ENCODE results near the gene ATP1A1.

The ATP1A1 gene

GRCh38 chr1:116403496-116404136, 30.6 kb downstream of the ATP1A1 start:
- no peak overlapping the region for H2BK12ac ChIP-seq (ENCODE audit: low read length)
- H3K4me3 ChIP-seq (ENCODE audit: low read length in 2 of 2): no peak overlapping the region
- H2BK5ac ChIP-seq (ENCODE audit: low read length): no peak overlapping the region
- H3K4me1 ChIP-seq (ENCODE audit: control insufficient read depth in 2 of 2, insufficient read depth in 1 of 2, low read depth in 1 of 2, low read length in 2 of 2): no peaks in the 10 kb centered on the region
- no peak overlapping the region for H3K4me2 ChIP-seq (ENCODE audit: insufficient read depth, low read length, poor library complexity, severe bottlenecking)
- H3K36me3 ChIP-seq (replicated peaks in 1 of 2; ENCODE audit: control insufficient read depth in 2 of 2, insufficient read depth in 2 of 2, low read length in 2 of 2): peaks cover 67 to 96% of the 10 kb centered on the region in 2 donors
- H3K79me1 ChIP-seq (ENCODE audit: low read depth, low read length): no peaks in the 10 kb centered on the region
- H2BK120ac ChIP-seq (ENCODE audit: low read depth, low read length): no peak overlapping the region
- H3K27ac ChIP-seq (replicated peaks; ENCODE audit: low read length): no peak overlapping the region
- H2AFZ ChIP-seq (ENCODE audit: low read length): no peak overlapping the region
- WGBS, 2 donors (ENCODE audit: extremely low coverage in 2 of 2, insufficient read length in 2 of 2, insufficient replicate concordance in 1 of 2): no CpG with 5 or more reads among the region's 7 CpGs
- H3K4ac ChIP-seq (ENCODE audit: low read length): no peak overlapping the region
- H2AK5ac ChIP-seq (ENCODE audit: low read depth, low read length): no peak overlapping the region
- no peak overlapping the region for H3K23ac ChIP-seq (ENCODE audit: low read depth, low read length, poor library complexity)
- no peaks in the 10 kb centered on the region for H3K27me3 ChIP-seq (ENCODE audit: control insufficient read depth in 3 of 3, insufficient read depth in 3 of 3, low read depth in 1 of 3, low read length in 3 of 3)
- no peak overlapping the region for H4K91ac ChIP-seq (ENCODE audit: low read depth, low read length, poor library complexity)
- no peak overlapping the region for H3K18ac ChIP-seq (ENCODE audit: low read length)
- DNase-seq (ENCODE audit: low spot score): no peak
- no peak overlapping the region for H4K8ac ChIP-seq (ENCODE audit: low read depth, low read length)
- H3K9ac ChIP-seq (ENCODE audit: low read depth, low read length, poor library complexity): no peak overlapping the region
- no peak overlapping the region for H2BK15ac ChIP-seq (ENCODE audit: low read length)
- H3K9me3 ChIP-seq (replicated peaks in 1 of 2; ENCODE audit: control insufficient read depth in 2 of 2, insufficient read depth in 1 of 2, low read depth in 1 of 2, low read length in 2 of 2): no peaks in the 10 kb centered on the region
- no peak overlapping the region for H3K14ac ChIP-seq (ENCODE audit: low read length)

DNA sequence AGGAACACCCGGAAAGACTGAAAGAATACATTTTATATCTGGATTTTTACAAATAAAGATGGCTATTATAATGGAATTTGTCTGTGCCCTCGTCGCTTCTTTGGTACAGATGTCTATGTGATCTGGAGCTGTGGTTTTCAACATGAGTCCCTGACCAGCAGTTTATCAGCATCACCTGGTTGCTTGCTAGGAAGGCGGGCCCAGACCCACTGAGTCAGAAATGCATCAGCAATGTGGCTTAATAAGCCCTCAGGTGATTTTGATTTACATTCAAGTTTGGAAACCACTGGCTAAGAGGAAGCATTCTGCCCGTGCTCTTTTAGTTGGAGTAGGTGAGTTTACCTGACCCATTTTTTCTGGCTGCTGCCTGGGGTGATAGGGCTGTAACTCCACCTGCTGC, 31.7 kb downstream of the ATP1A1 start:
- DNase-seq (ENCODE audit: low spot score): no peak
- no peak overlapping the region for H2BK5ac ChIP-seq (ENCODE audit: low read length)
- no peaks in the 10 kb centered on the region for H3K4me1 ChIP-seq (ENCODE audit: control insufficient read depth in 2 of 2, insufficient read depth in 1 of 2, low read depth in 1 of 2, low read length in 2 of 2)
- H3K4me2 ChIP-seq (ENCODE audit: insufficient read depth, low read length, poor library complexity, severe bottlenecking): no peak overlapping the region
- no peak overlapping the region for H2BK12ac ChIP-seq (ENCODE audit: low read length)
- H3K9me3 ChIP-seq (replicated peaks in 1 of 2; ENCODE audit: control insufficient read depth in 2 of 2, insufficient read depth in 1 of 2, low read depth in 1 of 2, low read length in 2 of 2): no peaks in the 10 kb centered on the region
- no peaks in the 10 kb centered on the region for H3K27me3 ChIP-seq (ENCODE audit: control insufficient read depth in 3 of 3, insufficient read depth in 3 of 3, low read depth in 1 of 3, low read length in 3 of 3)
- WGBS, 2 donors (ENCODE audit: extremely low coverage in 2 of 2, insufficient read length in 2 of 2, insufficient replicate concordance in 1 of 2): no CpG with 5 or more reads among the region's 5 CpGs
- no peak overlapping the region for H3K27ac ChIP-seq (replicated peaks; ENCODE audit: low read length)
- H2AK5ac ChIP-seq (ENCODE audit: low read depth, low read length): no peak overlapping the region
- H3K4me3 ChIP-seq (ENCODE audit: low read length in 2 of 2): no peak overlapping the region
- no peaks in the 10 kb centered on the region for H3K79me1 ChIP-seq (ENCODE audit: low read depth, low read length)
- H2BK15ac ChIP-seq (ENCODE audit: low read length): no peak overlapping the region
- H3K4ac ChIP-seq (ENCODE audit: low read length): no peak overlapping the region
- no peak overlapping the region for H2BK120ac ChIP-seq (ENCODE audit: low read depth, low read length)
- H3K36me3 ChIP-seq (replicated peaks in 1 of 2; ENCODE audit: control insufficient read depth in 2 of 2, insufficient read depth in 2 of 2, low read length in 2 of 2): peaks cover 65 to 92% of the 10 kb centered on the region in 2 donors
- no peak overlapping the region for H3K18ac ChIP-seq (ENCODE audit: low read length)
- no peak overlapping the region for H3K23ac ChIP-seq (ENCODE audit: low read depth, low read length, poor library complexity)
- H4K8ac ChIP-seq (ENCODE audit: low read depth, low read length): no peak overlapping the region
- no peak overlapping the region for H4K91ac ChIP-seq (ENCODE audit: low read depth, low read length, poor library complexity)
- H3K14ac ChIP-seq (ENCODE audit: low read length): no peak overlapping the region
- H2AFZ ChIP-seq (ENCODE audit: low read length): no peak overlapping the region
- no peak overlapping the region for H3K9ac ChIP-seq (ENCODE audit: low read depth, low read length, poor library complexity)

DNA sequence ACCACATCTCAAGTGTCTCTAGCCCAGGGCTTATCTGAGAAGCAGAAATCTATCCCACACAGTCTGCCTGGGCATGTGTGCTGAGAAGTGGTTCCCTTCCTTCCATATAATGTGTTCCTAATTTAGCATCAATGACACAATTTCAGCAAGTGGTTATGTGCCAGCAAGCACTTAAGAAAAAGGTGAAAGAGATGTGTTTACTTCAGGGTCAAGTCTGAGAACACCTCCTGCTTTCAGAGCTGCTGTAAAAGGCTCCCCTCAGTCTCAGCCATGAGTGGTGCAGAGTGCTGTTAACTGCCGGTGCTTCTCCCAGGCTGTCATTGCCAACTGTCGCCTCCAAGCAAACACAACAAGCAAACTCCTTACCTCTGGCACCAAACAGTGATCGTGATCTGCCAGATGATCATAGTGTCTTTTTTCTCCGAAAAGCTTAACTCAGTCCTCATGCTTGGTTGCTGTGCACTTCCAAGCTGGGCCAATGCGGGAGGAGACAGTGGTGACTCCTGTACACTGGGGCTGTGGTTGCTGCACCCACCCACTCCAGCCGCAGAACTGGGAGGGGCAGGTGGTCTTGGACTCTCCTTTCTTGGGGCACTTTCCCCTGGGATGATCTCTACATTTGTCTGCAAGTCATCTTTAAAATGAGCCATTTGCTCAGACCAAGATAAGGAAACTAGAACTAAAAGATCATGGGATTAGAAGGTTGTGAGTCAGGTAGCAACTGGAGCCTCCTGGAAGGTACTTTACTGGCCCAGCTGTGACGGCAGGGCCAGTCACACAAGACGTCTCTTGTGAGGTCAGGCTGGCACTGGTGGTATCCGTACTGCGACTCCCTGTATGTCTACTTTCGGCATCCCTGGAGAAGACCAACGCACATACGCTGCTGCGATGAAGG, 32.4 kb downstream of the ATP1A1 start:
- DNase-seq (ENCODE audit: low spot score): no peak
- Histone ChIP-seq H3K27me3 (ENCODE audit: control insufficient read depth in 3 of 3, insufficient read depth in 3 of 3, low read depth in 1 of 3, low read length in 3 of 3) (no peaks in the 10 kb centered on the region), H3K79me1 (ENCODE audit: low read depth, low read length) (no peaks in the 10 kb centered on the region), H3K4me1 (ENCODE audit: control insufficient read depth in 2 of 2, insufficient read depth in 1 of 2, low read depth in 1 of 2, low read length in 2 of 2) (no peaks in the 10 kb centered on the region), H3K18ac (ENCODE audit: low read length) (no peak overlapping the region), H2BK12ac (ENCODE audit: low read length) (no peak overlapping the region), H3K4me3 (ENCODE audit: low read length in 2 of 2) (no peak overlapping the region), H2AK5ac (ENCODE audit: low read depth, low read length) (no peak overlapping the region), H3K4ac (ENCODE audit: low read length) (no peak overlapping the region), H3K9ac (ENCODE audit: low read depth, low read length, poor library complexity) (no peak overlapping the region), H3K9me3 (replicated peaks in 1 of 2; ENCODE audit: control insufficient read depth in 2 of 2, insufficient read depth in 1 of 2, low read depth in 1 of 2, low read length in 2 of 2) (no peaks in the 10 kb centered on the region), H3K14ac (ENCODE audit: low read length) (no peak overlapping the region), H2AFZ (ENCODE audit: low read length) (no peak overlapping the region), H2BK15ac (ENCODE audit: low read length) (no peak overlapping the region), H3K23ac (ENCODE audit: low read depth, low read length, poor library complexity) (no peak overlapping the region), H4K8ac (ENCODE audit: low read depth, low read length) (no peak overlapping the region), H3K36me3 (replicated peaks in 1 of 2; ENCODE audit: control insufficient read depth in 2 of 2, insufficient read depth in 2 of 2, low read length in 2 of 2) (peaks cover 57 to 86% of the 10 kb centered on the region in 2 donors), H2BK120ac (ENCODE audit: low read depth, low read length) (no peak overlapping the region), H3K27ac (replicated peaks; ENCODE audit: low read length) (no peak overlapping the region), H2BK5ac (ENCODE audit: low read length) (no peak overlapping the region), H4K91ac (ENCODE audit: low read depth, low read length, poor library complexity) (no peak overlapping the region), H3K4me2 (ENCODE audit: insufficient read depth, low read length, poor library complexity, severe bottlenecking) (no peak overlapping the region)
- WGBS, 2 donors (ENCODE audit: extremely low coverage in 2 of 2, insufficient read length in 2 of 2, insufficient replicate concordance in 1 of 2): no CpG with 5 or more reads among the region's 14 CpGs

DNA sequence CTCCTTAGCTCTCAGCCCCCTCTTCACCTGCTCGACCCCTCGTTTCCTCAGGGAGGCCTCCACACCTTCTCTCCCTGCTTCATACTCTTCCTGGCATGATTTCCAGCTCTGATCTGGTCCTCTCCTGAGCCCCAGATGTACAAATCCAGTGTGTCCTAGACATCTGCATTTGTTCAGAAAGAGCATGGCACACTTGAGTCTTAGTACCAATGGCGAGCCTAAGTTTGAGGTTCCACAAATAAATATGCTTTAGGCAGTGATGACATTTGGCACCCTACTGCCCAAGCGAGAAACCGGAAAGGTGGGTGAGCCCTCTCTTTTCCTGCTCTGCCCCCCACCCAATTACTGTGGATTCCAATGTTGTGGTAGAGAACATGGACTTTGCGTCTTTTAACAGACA, 34.0 kb downstream of the ATP1A1 start:
- H2BK12ac ChIP-seq (ENCODE audit: low read length): no peak overlapping the region
- WGBS, 2 donors (ENCODE audit: extremely low coverage in 2 of 2, insufficient read length in 2 of 2, insufficient replicate concordance in 1 of 2): no CpG with 5 or more reads among the region's 6 CpGs
- H3K79me1 ChIP-seq (ENCODE audit: low read depth, low read length): no peaks in the 10 kb centered on the region
- no peak overlapping the region for H2BK120ac ChIP-seq (ENCODE audit: low read depth, low read length)
- no peak for DNase-seq (ENCODE audit: low spot score)
- H3K4me2 ChIP-seq (ENCODE audit: insufficient read depth, low read length, poor library complexity, severe bottlenecking): no peak overlapping the region
- no peak overlapping the region for H3K14ac ChIP-seq (ENCODE audit: low read length)
- H3K9me3 ChIP-seq (replicated peaks in 1 of 2; ENCODE audit: control insufficient read depth in 2 of 2, insufficient read depth in 1 of 2, low read depth in 1 of 2, low read length in 2 of 2): no peaks in the 10 kb centered on the region
- H4K91ac ChIP-seq (ENCODE audit: low read depth, low read length, poor library complexity): no peak overlapping the region
- no peak overlapping the region for H2BK5ac ChIP-seq (ENCODE audit: low read length)
- H2AFZ ChIP-seq (ENCODE audit: low read length): no peak overlapping the region
- no peak overlapping the region for H3K23ac ChIP-seq (ENCODE audit: low read depth, low read length, poor library complexity)
- no peak overlapping the region for H3K18ac ChIP-seq (ENCODE audit: low read length)
- no peak overlapping the region for H3K27ac ChIP-seq (replicated peaks; ENCODE audit: low read length)
- no peak overlapping the region for H2AK5ac ChIP-seq (ENCODE audit: low read depth, low read length)
- peaks cover 44 to 71% of the 10 kb centered on the region in 2 donors for H3K36me3 ChIP-seq (replicated peaks in 1 of 2; ENCODE audit: control insufficient read depth in 2 of 2, insufficient read depth in 2 of 2, low read length in 2 of 2)
- no peak overlapping the region for H3K4me3 ChIP-seq (ENCODE audit: low read length in 2 of 2)
- H3K4ac ChIP-seq (ENCODE audit: low read length): no peak overlapping the region
- H3K4me1 ChIP-seq (ENCODE audit: control insufficient read depth in 2 of 2, insufficient read depth in 1 of 2, low read depth in 1 of 2, low read length in 2 of 2): no peaks in the 10 kb centered on the region
- no peak overlapping the region for H3K9ac ChIP-seq (ENCODE audit: low read depth, low read length, poor library complexity)
- H4K8ac ChIP-seq (ENCODE audit: low read depth, low read length): no peak overlapping the region
- H3K27me3 ChIP-seq (ENCODE audit: control insufficient read depth in 3 of 3, insufficient read depth in 3 of 3, low read depth in 1 of 3, low read length in 3 of 3): no peaks in the 10 kb centered on the region
- H2BK15ac ChIP-seq (ENCODE audit: low read length): no peak overlapping the region
